RWPE1 (cell line): ENCODE results near the gene NTPCR.

ENCODE experiments used
- CTCF ChIA-PET: fragments of 350-600 bp; sonication (Branson Sonifier 250); formaldehyde crosslinking; extraction: SDS; loops from one replicate; lab custom pipeline; 2021; lab: Yijun Ruan, JAX
- POLR2A ChIA-PET: fragments of 400-600 bp; formaldehyde crosslinking; extraction: SDS; loops from one replicate; lab custom pipeline; 2020; ENCODE audit warnings: antibody characterized with exemption; ENCODE audit not compliant: low non-redundant PET; lab: Yijun Ruan, JAX
- DNase-seq: peaks from one replicate; pipeline ENCODE4 v3.0.0; 2012; ENCODE audit warnings: low spot score
- H3K27ac ChIP-seq: fragments of 450-650 bp; 2 replicates; pipeline ENCODE4 v1.5.1; 2017
- TF ChIP-seq, protein P1 (sequence below): fragments of 450-650 bp; conservative IDR thresholded peaks from 2 replicates; pipeline ENCODE4 v1.5.1; 2017; ENCODE audit warnings: low read depth, mild to moderate bottlenecking

The NTPCR gene

DNA sequence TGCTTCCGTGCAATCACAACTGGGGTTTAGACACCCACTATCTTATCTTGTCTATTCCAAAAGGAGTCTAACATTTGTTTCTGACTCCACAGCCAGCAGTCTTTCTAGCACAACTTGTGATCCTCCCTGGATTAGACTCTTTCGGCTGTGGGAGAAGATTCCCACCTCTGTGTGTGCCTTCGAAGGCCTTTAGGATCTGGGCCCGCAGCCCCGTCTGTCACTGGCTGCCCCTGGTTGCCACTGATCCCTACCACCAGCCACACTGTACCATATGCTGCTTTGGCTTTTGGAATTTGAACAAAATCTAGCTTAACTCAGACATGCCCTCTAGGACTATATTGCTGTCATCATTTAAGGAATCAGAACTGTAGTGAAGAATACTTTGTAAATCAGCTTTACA is 18.0 kb downstream of the NTPCR start:
- CTCF ChIA-PET: interaction anchor here (0.6 kb wide), 1 partner anchor 1249 kb away, joined by 3 read pairs; no protein-coding TSS in a partner anchor
- H3K27ac ChIP-seq: no peak overlapping the region
- POLR2A ChIA-PET: no interaction called here
- TF ChIP-seq, protein P1, sequence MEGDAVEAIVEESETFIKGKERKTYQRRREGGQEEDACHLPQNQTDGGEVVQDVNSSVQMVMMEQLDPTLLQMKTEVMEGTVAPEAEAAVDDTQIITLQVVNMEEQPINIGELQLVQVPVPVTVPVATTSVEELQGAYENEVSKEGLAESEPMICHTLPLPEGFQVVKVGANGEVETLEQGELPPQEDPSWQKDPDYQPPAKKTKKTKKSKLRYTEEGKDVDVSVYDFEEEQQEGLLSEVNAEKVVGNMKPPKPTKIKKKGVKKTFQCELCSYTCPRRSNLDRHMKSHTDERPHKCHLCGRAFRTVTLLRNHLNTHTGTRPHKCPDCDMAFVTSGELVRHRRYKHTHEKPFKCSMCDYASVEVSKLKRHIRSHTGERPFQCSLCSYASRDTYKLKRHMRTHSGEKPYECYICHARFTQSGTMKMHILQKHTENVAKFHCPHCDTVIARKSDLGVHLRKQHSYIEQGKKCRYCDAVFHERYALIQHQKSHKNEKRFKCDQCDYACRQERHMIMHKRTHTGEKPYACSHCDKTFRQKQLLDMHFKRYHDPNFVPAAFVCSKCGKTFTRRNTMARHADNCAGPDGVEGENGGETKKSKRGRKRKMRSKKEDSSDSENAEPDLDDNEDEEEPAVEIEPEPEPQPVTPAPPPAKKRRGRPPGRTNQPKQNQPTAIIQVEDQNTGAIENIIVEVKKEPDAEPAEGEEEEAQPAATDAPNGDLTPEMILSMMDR: no peak
- DNase-seq: no peak

DNA sequence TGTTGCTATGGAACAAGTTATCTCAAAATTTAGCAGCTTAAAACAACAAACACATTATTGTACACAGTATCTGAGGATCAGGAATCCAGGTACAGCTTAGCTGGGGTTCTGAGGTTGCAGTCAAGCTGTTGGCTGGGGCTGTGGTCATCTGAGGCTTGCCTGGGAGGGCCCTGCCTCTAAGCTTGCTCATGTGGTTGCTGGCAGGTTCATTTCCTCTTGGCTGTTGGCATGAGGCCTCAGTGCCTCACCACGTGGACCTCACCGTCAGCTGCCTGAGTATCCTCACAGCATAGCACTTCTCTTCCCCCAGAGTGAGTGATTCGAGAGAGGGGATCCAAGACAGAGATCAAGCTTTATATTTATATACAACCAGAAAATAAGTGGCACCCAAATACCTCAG is 18.6 kb downstream of the NTPCR start:
- H3K27ac ChIP-seq: no peak overlapping the region
- ChIA-PET POLR2A (no interaction called here), CTCF (interaction anchor here (0.6 kb wide), 1 partner anchor 157 kb away, joined by 5 read pairs; no protein-coding TSS in a partner anchor)
- TF ChIP-seq, protein P1: no peak
- DNase-seq: no peak

DNA sequence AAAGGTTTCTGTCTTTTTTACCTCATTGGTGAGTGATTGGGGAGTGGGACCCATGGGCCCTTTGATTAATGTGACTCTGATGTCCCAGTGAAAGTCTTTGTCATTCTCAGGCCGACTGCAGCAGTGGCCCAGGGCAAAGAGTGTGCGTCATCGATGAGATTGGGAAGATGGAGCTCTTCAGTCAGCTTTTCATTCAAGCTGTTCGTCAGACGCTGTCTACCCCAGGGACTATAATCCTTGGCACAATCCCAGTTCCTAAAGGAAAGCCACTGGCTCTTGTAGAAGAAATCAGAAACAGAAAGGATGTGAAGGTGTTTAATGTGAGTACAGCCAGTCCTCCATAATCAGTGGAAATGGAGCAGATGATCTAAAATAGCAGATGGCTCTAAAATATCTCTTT is 19.4 kb downstream of the NTPCR start:
- ChIA-PET POLR2A (no interaction called here), CTCF (no interaction called here)
- H3K27ac ChIP-seq: no peak overlapping the region
- TF ChIP-seq, protein P1: no peak
- DNase-seq: no peak

DNA sequence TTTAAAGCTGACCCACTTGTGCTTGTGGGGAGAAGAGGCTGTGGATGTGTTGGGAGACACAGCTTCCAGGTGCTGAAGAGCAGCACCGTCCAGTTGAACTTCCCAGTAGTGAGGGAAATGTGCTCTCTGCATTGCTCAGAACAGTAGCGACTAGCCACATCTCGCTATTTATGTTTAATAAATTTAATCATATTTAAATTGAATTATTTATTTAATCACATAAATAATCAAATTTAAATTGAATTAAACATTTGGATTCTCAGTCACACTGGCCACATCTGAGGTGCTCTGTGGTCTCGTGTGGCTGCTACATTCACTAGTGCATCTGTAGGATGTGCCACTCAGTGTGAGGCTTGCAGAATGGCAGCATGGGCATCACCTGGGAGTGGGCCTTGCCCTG is 20.1 kb downstream of the NTPCR start:
- CTCF ChIA-PET: no interaction called here
- no peak for DNase-seq
- POLR2A ChIA-PET: no interaction called here
- H3K27ac ChIP-seq: no peak overlapping the region
- TF ChIP-seq, protein P1: no peak

DNA sequence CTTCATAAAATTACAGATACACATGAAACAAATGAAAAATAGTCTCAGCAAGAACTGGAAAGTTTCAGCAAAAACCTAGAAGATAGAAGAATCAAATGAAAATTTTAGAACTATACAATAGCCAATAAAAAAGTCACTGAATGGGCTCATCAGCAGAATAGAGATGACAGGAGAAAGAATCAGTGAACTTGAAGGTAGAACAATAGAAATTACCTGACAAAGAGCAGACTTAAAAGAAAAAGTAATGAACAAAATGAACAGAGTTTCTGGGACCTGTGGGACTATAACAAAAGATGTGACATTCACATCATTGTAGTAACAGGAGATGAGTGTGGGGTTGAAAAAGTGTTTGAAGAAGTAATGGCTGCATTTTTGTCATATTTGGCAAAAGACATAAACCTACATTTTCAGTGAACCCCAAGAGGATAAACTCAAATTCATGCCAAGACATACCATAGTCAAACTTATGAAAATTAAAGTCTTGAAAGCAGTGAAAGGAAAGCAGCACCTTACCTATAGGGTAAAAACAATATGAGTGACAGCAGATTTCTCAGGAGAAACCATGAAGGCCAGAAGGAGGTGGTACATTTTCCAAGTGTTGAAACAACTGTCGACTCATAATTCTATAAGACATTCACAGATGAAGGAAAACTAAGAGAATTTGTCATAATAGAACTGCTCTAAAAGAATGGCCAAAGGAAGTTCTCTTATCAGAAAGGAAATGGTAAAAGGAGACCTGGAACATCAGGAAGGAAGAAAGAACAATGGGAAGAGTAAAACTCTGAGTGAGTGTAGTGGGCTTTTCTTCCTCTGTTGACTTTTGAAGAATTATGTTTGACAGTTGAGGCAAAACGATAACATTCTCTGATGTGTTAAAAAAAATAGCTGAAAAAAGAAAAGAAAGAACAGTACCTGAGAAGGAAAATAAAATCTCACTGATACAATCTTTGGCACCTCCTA is 23.5 kb downstream of the NTPCR start:
- DNase-seq: no peak
- TF ChIP-seq, protein P1: no peak
- no peak overlapping the region for H3K27ac ChIP-seq
- ChIA-PET CTCF (no interaction called here), POLR2A (no interaction called here)

DNA sequence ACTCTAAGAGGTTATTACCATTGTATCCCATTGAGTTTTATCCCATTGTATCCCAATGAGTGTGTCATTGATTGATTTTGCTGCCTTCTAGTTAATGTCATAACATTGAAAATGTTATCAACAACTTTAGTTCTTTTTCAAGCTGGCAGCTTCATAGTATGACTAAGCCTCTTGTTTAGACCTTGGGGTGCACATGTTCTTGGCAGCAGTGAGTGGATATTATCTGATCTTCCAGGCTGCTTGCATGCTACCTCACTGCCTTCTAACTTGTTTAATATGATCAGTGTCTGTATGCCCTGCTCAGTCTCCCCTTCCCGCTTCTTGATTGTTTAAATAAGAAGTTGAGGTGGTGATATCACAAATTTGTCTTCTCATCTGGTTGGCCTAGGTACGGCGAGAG is 24.6 kb downstream of the NTPCR start:
- ChIA-PET CTCF (no interaction called here), POLR2A (no interaction called here)
- DNase-seq: no peak
- TF ChIP-seq, protein P1: no peak
- no peak overlapping the region for H3K27ac ChIP-seq
